ENCODE results near the gene KIT. TPM values are rescaled to one million over a fixed set of nuclear protein-coding genes. Genes with fewer than 3 reads are reported as not detected.

Gene KIT
- total RNA-seq, 1 donor from 2014 or later = 8.1 TPM

- Histone ChIP-seq H2AFZ (ENCODE audit: low read depth, low read length) (no peak overlapping the region), H3K4me3 (ENCODE audit: insufficient read depth, low read depth, low read length) (no peak overlapping the region), H3K27me3 (ENCODE audit: insufficient read depth, low read length) (no peaks in the 10 kb centered on the region), H3K9me3 (ENCODE audit: insufficient read depth, low read depth, low read length) (no peaks in the 10 kb centered on the region), H3K79me2 (ENCODE audit: insufficient read depth, low read length) (no peaks in the 10 kb centered on the region), H3K9ac (ENCODE audit: low read length) (no peak overlapping the region), H3K4me1 (ENCODE audit: insufficient read depth, low read length) (no peaks in the 10 kb centered on the region), H3K36me3 (ENCODE audit: insufficient read depth, low read length) (no peaks in the 10 kb centered on the region), H3K27ac (ENCODE audit: low read depth, low read length) (no peak overlapping the region), H3K4me2 (ENCODE audit: low read length) (no peak overlapping the region), H4K20me1 (ENCODE audit: insufficient read depth, low read length) (no peaks in the 10 kb centered on the region)
- no peak for TF ChIP-seq EZH2 (IDR thresholded peaks at IDR 0.05; ENCODE audit: insufficient read depth, low read length)
- TF ChIP-seq, protein P1, sequence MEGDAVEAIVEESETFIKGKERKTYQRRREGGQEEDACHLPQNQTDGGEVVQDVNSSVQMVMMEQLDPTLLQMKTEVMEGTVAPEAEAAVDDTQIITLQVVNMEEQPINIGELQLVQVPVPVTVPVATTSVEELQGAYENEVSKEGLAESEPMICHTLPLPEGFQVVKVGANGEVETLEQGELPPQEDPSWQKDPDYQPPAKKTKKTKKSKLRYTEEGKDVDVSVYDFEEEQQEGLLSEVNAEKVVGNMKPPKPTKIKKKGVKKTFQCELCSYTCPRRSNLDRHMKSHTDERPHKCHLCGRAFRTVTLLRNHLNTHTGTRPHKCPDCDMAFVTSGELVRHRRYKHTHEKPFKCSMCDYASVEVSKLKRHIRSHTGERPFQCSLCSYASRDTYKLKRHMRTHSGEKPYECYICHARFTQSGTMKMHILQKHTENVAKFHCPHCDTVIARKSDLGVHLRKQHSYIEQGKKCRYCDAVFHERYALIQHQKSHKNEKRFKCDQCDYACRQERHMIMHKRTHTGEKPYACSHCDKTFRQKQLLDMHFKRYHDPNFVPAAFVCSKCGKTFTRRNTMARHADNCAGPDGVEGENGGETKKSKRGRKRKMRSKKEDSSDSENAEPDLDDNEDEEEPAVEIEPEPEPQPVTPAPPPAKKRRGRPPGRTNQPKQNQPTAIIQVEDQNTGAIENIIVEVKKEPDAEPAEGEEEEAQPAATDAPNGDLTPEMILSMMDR (IDR thresholded peaks at IDR 0.05; ENCODE audit: insufficient read depth, low read depth, low read length) = no peak
- FAIRE-seq = no peak
- Mint-ChIP-seq H3K9me3 (ENCODE audit: unreplicated experiment) (peaks cover 4% of the 10 kb centered on the region), H3K27ac (ENCODE audit: unreplicated experiment) (no peak overlapping the region), H3K27me3 (ENCODE audit: low read depth, unreplicated experiment) (peaks cover 9% of the 10 kb centered on the region), H3K4me1 (ENCODE audit: low read depth, unreplicated experiment) (no peaks in the 10 kb centered on the region), H3K36me3 (ENCODE audit: low read depth, unreplicated experiment) (no peaks in the 10 kb centered on the region), H3K4me3 (ENCODE audit: unreplicated experiment) (no peak overlapping the region)
- no peak for DNase-seq (ENCODE audit: low read depth)
Observed at GRCh38 chr4:54696649-54697048, 38.9 kb downstream of the KIT start.

- TF ChIP-seq EZH2 (IDR thresholded peaks at IDR 0.05; ENCODE audit: insufficient read depth, low read length) = no peak
- TF ChIP-seq, protein P1 (IDR thresholded peaks at IDR 0.05; ENCODE audit: insufficient read depth, low read depth, low read length) = no peak
- H3K36me3 ChIP-seq (ENCODE audit: insufficient read depth, low read length) = no peaks in the 10 kb centered on the region
- H3K27me3 Mint-ChIP-seq (ENCODE audit: low read depth, unreplicated experiment) = no peaks in the 10 kb centered on the region
- no peaks in the 10 kb centered on the region for H3K4me1 Mint-ChIP-seq (ENCODE audit: low read depth, unreplicated experiment)
- peaks cover 4% of the 10 kb centered on the region for H3K9me3 Mint-ChIP-seq (ENCODE audit: unreplicated experiment)
- H3K4me3 ChIP-seq (ENCODE audit: insufficient read depth, low read depth, low read length) = no peak overlapping the region
- H3K4me3 Mint-ChIP-seq (ENCODE audit: unreplicated experiment) = no peak overlapping the region
- H3K79me2 ChIP-seq (ENCODE audit: insufficient read depth, low read length) = no peaks in the 10 kb centered on the region
- no peak overlapping the region for H3K4me2 ChIP-seq (ENCODE audit: low read length)
- no peaks in the 10 kb centered on the region for H3K27me3 ChIP-seq (ENCODE audit: insufficient read depth, low read length)
- no peaks in the 10 kb centered on the region for H3K36me3 Mint-ChIP-seq (ENCODE audit: low read depth, unreplicated experiment)
- FAIRE-seq (no peak), DNase-seq (ENCODE audit: low read depth) (no peak)
- no peaks in the 10 kb centered on the region for H4K20me1 ChIP-seq (ENCODE audit: insufficient read depth, low read length)
- H3K4me1 ChIP-seq (ENCODE audit: insufficient read depth, low read length) = no peaks in the 10 kb centered on the region
- H3K9ac ChIP-seq (ENCODE audit: low read length) = no peak overlapping the region
- no peaks in the 10 kb centered on the region for H3K9me3 ChIP-seq (ENCODE audit: insufficient read depth, low read depth, low read length)
- no peak overlapping the region for H3K27ac Mint-ChIP-seq (ENCODE audit: unreplicated experiment)
- no peak overlapping the region for H3K27ac ChIP-seq (ENCODE audit: low read depth, low read length)
- no peak overlapping the region for H2AFZ ChIP-seq (ENCODE audit: low read depth, low read length)
Observed at GRCh38 chr4:54700986-54701385, 43.2 kb downstream of the KIT start.

DNA sequence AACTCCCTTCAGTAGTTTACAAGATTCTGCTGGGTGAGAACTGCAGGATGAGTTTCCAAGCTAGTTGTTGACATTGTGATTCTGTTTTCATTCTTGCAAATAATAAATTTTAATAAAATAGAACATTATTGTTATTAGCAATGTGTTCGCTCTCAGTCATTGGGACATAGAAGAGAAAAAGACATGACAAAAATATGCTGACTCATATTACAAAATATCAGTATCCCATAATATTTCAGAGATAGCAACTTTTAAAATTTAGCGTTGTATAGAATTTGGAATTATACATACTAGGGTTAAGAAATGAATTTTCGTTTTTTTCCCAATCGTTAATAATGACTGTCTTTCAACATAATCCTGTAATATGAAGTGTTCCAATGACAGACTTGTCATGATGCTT lies 45.4 kb downstream of the KIT start:
- Histone ChIP-seq H3K4me1 (ENCODE audit: insufficient read depth, low read length) (no peaks in the 10 kb centered on the region), H3K27me3 (ENCODE audit: insufficient read depth, low read length) (no peaks in the 10 kb centered on the region), H3K79me2 (ENCODE audit: insufficient read depth, low read length) (no peaks in the 10 kb centered on the region), H3K27ac (ENCODE audit: low read depth, low read length) (no peak overlapping the region), H3K9ac (ENCODE audit: low read length) (no peak overlapping the region), H3K4me2 (ENCODE audit: low read length) (no peak overlapping the region), H3K9me3 (ENCODE audit: insufficient read depth, low read depth, low read length) (no peaks in the 10 kb centered on the region), H3K4me3 (ENCODE audit: insufficient read depth, low read depth, low read length) (no peak overlapping the region), H2AFZ (ENCODE audit: low read depth, low read length) (no peak overlapping the region), H4K20me1 (ENCODE audit: insufficient read depth, low read length) (no peaks in the 10 kb centered on the region), H3K36me3 (ENCODE audit: insufficient read depth, low read length) (no peaks in the 10 kb centered on the region)
- peaks cover 6% of the 10 kb centered on the region for H3K36me3 Mint-ChIP-seq (ENCODE audit: low read depth, unreplicated experiment)
- no peak overlapping the region for H3K27ac Mint-ChIP-seq (ENCODE audit: unreplicated experiment)
- TF ChIP-seq, protein P1 (IDR thresholded peaks at IDR 0.05; ENCODE audit: insufficient read depth, low read depth, low read length) = no peak
- TF ChIP-seq EZH2 (IDR thresholded peaks at IDR 0.05; ENCODE audit: insufficient read depth, low read length) = no peak
- DNase-seq (ENCODE audit: low read depth) (no peak), FAIRE-seq (no peak)
- no peak overlapping the region for H3K4me3 Mint-ChIP-seq (ENCODE audit: unreplicated experiment)
- peaks cover 9% of the 10 kb centered on the region for H3K9me3 Mint-ChIP-seq (ENCODE audit: unreplicated experiment)
- peaks cover 3% of the 10 kb centered on the region for H3K27me3 Mint-ChIP-seq (ENCODE audit: low read depth, unreplicated experiment)
- H3K4me1 Mint-ChIP-seq (ENCODE audit: low read depth, unreplicated experiment) = no peaks in the 10 kb centered on the region

Measured in astrocyte (in vitro differentiated cells and primary cell).